GM12878 (cell line): ENCODE measurements around the gene MAGEB10. TPM values are rescaled to one million over a fixed set of nuclear protein-coding genes. Genes with fewer than 3 reads are reported as not detected.

Experiments
- ATAC-seq: fragments of 200-7000 bp; cut with Tn5 transposase; 3 replicates; pipeline ENCODE4 v1.9.1; 2020; ENCODE audit warnings: mild to moderate bottlenecking, moderate library complexity
- BruUV-seq: library from RNA; stranded (reverse); fragments of 400-500 nt; replicated peaks from 2 replicates; lab custom pipeline; 2021; lab: Mats Ljungman, UMichigan
- CTCF ChIA-PET: fragments of 300-600 bp; sonication (Branson Sonifier 250); formaldehyde crosslinking; extraction: SDS; loops from one replicate; lab custom pipeline; 2021; ENCODE audit warnings: inconsistent platforms; lab: Yijun Ruan, JAX
- POLR2A ChIA-PET: fragments of 350-600 bp; formaldehyde crosslinking; extraction: SDS; loops from one replicate; lab custom pipeline; 2021; ENCODE audit warnings: inconsistent platforms; lab: Charles Lee
- RAD21 ChIA-PET: fragments of 300-600 bp; sonication (Branson Sonifier 250); formaldehyde crosslinking; loops from one replicate; lab custom pipeline; 2023; ENCODE audit warnings: antibody characterized with exemption; ENCODE audit not compliant: unreplicated experiment; lab: Charles Lee
- SMC1A ChIA-PET: fragments of 300-600 bp; sonication (Branson Sonifier 250); formaldehyde crosslinking; loops from one replicate; lab custom pipeline; 2023; ENCODE audit not compliant: unreplicated experiment, uncharacterized antibody; lab: Charles Lee
- DNase-seq: peaks from one replicate; pipeline ENCODE4 v3.0.0-alpha.2; 2011; ENCODE audit warnings: low read depth, low spot score
- FAIRE-seq: peaks from 3 replicates; lab custom pipeline; 2011; peaks lifted over from hg19 to GRCh38; lab: Jason Lieb, UNC
- H2AFZ ChIP-seq: 2 replicates; pipeline ENCODE4 v1.6.0; 2011; ENCODE audit warnings: low read depth, low read length, control low read depth; ENCODE audit not compliant: control insufficient read depth
- H3K27ac ChIP-seq: 2 replicates; pipeline ENCODE4 v1.5.1; 2011; ENCODE audit warnings: control low read depth; ENCODE audit not compliant: control insufficient read depth, insufficient read depth
- H3K27me3 ChIP-seq, 2 experiments: replicated peaks in 1 of 2; 2 replicates each; pipeline versions ENCODE4 v1.6.0 to v1.6.1; 2011; ENCODE audit warnings: low read length in 1 of 2; ENCODE audit not compliant: control insufficient read depth in 2 of 2, insufficient read depth in 2 of 2
- H3K36me3 ChIP-seq, 2 experiments: 2 replicates each; pipeline ENCODE4 v1.5.1; 2011; ENCODE audit warnings: low read length in 1 of 2; ENCODE audit not compliant: control insufficient read depth in 2 of 2, insufficient read depth in 2 of 2
- H3K4me1 ChIP-seq: 2 replicates; pipeline ENCODE4 v1.6.1; 2011; ENCODE audit warnings: mild to moderate bottlenecking, low read length, moderate library complexity, mixed read lengths; ENCODE audit not compliant: control insufficient read depth, insufficient read depth
- H3K4me2 ChIP-seq: 2 replicates; pipeline ENCODE4 v1.6.0; 2011; ENCODE audit warnings: control low read depth; ENCODE audit not compliant: control insufficient read depth, insufficient read depth
- H3K4me3 ChIP-seq: fragments of 200-600 bp; sonication (generic); 2 replicates; pipeline ENCODE4 v1.5.1; 2016
- H3K79me2 ChIP-seq: 2 replicates; pipeline ENCODE4 v1.6.0; 2011; ENCODE audit warnings: low read length; ENCODE audit not compliant: control insufficient read depth, insufficient read depth
- H3K9ac ChIP-seq: 2 replicates; pipeline ENCODE4 v1.8.0; 2011; ENCODE audit warnings: low read length, control low read depth, mixed read lengths; ENCODE audit not compliant: control insufficient read depth, insufficient read depth
- H3K9me3 ChIP-seq: replicated peaks from 3 replicates; pipeline ENCODE4 v1.5.1; 2011; ENCODE audit warnings: mild to moderate bottlenecking, low read length; ENCODE audit not compliant: control insufficient read depth, insufficient read depth
- H4K20me1 ChIP-seq: 2 replicates; pipeline ENCODE4 v1.6.0; 2011; ENCODE audit not compliant: control insufficient read depth, insufficient read depth
- ESRRA ChIP-seq: IDR thresholded peaks from 2 replicates; pipeline ENCODE4 v1.6.1; 2012; ENCODE audit warnings: mild to moderate bottlenecking, low read length, improper control_type of control experiment
- FOXK2 ChIP-seq: fragments of 450-650 bp; IDR thresholded peaks from 2 replicates; pipeline ENCODE4 v1.6.1; 2017; ENCODE audit warnings: mild to moderate bottlenecking, moderate library complexity
- FOXM1 ChIP-seq: IDR thresholded peaks from 2 replicates; pipeline ENCODE4 v1.6.1; 2012; ENCODE audit warnings: low read depth, mild to moderate bottlenecking, inconsistent platforms, low read length, moderate library complexity
- GABPA ChIP-seq: IDR thresholded peaks from 2 replicates; pipeline ENCODE4 v1.6.1; 2014; ENCODE audit warnings: antibody characterized with exemption, low read depth, mild to moderate bottlenecking, inconsistent platforms
- HDAC2 ChIP-seq: fragments of 200-600 bp; sonication (generic); IDR thresholded peaks from 2 replicates; pipeline ENCODE4 v1.6.1; 2017
- HDAC6 ChIP-seq: fragments of 200-600 bp; sonication (generic); IDR thresholded peaks from one replicate; pipeline ENCODE4 v1.8.0; 2017; ENCODE audit warnings: antibody characterized with exemption; ENCODE audit not compliant: unreplicated experiment
- LARP7 ChIP-seq: fragments of 450-650 bp; IDR thresholded peaks from 2 replicates; pipeline ENCODE4 v1.6.1; 2017; ENCODE audit warnings: mild to moderate bottlenecking
- MTA3 ChIP-seq: IDR thresholded peaks from 2 replicates; pipeline ENCODE4 v1.6.1; 2012; ENCODE audit warnings: low read length, inconsistent platforms, borderline replicate concordance
- NFXL1 ChIP-seq: fragments of 450-650 bp; IDR thresholded peaks from 2 replicates; pipeline ENCODE4 v1.6.1; 2017; ENCODE audit warnings: antibody characterized with exemption, mild to moderate bottlenecking, borderline replicate concordance
- POLR2AphosphoS5 ChIP-seq: IDR thresholded peaks from 2 replicates; pipeline ENCODE4 v1.6.1; 2011; ENCODE audit warnings: mild to moderate bottlenecking, low read length, inconsistent platforms
- RAD51 ChIP-seq: fragments of 450-650 bp; IDR thresholded peaks from 2 replicates; pipeline ENCODE4 v1.6.1; 2016; ENCODE audit warnings: moderate library complexity, mild to moderate bottlenecking, inconsistent platforms
- SMARCA5 ChIP-seq: fragments of 450-650 bp; IDR thresholded peaks from 2 replicates; pipeline ENCODE4 v1.6.1; 2017; ENCODE audit warnings: mild to moderate bottlenecking
- SMC3 ChIP-seq: IDR thresholded peaks from 2 replicates; pipeline ENCODE4 v1.6.1; 2011; ENCODE audit warnings: low read length, improper control_type of control experiment, borderline replicate concordance
- STAT3 ChIP-seq: IDR thresholded peaks from 2 replicates; pipeline ENCODE4 v1.6.1; 2011; ENCODE audit warnings: low read depth, low read length, improper control_type of control experiment
- WRNIP1 ChIP-seq: IDR thresholded peaks from 2 replicates; pipeline ENCODE4 v1.6.1; 2011; ENCODE audit warnings: low read depth, low read length, improper control_type of control experiment, borderline replicate concordance
- ZNF217 ChIP-seq: fragments of 450-650 bp; IDR thresholded peaks from 2 replicates; pipeline ENCODE4 v1.6.1; 2017; ENCODE audit warnings: antibody characterized with exemption, mild to moderate bottlenecking
- ZSCAN29 ChIP-seq: fragments of 450-650 bp; IDR thresholded peaks from 2 replicates; pipeline ENCODE4 v1.6.1; 2017; ENCODE audit warnings: mild to moderate bottlenecking, moderate library complexity
- WGBS: methylation state at CpG from one replicate; pipeline ENCODE4 v1.1.6; 2016; ENCODE audit warnings: low lambda C conversion rate; ENCODE audit not compliant: insufficient replicate concordance, insufficient coverage; ENCODE audit errors: missing lambda C conversion rate; 5-methylcytosine and 5-hydroxymethylcytosine counted together
- in situ Hi-C: fragments of 300-500 bp; cut with MboI; formaldehyde crosslinking; loops from 9 replicates; pipeline ENCODE4 v1.14.3; 2018; ENCODE audit warnings: mixed read lengths
- intact Hi-C: fragments of 100-400 bp; cut with micrococcal nuclease; formaldehyde crosslinking; loops from one replicate; pipeline ENCODE4 v1.14.2; 2022; ENCODE audit not compliant: unreplicated experiment
- polyA plus RNA-seq, 11 experiments: library from polyadenylated mRNA; depleted of rRNA in 4 of 11; unstranded in 6 of 11; stranded (reverse) in 5 of 11; fragments of >200 nt; fragmentation: Nextera tagmentation in 4 of 11; fragmentation: Illumina TruSeq in 1 of 11; extraction: Ambion mirVana in 4 of 11; extraction: Trizol in 1 of 11; gene quantifications; 1 replicate in 1 of 11; 2 replicates in 10 of 11; pipeline versions ENCODE4 v1.2.1 to v1.2.3, GENCODE V29; 2011 to 2016; ENCODE audit warnings: inconsistent platforms in 2 of 11, missing spikeins in 2 of 11, low read depth in 1 of 11
- total RNA-seq, 4 experiments: library from RNA; depleted of rRNA in 3 of 4; stranded (reverse); fragments of >200 nt in 3 of 4; fragmentation: Illumina TruSeq in 1 of 4; extraction: Trizol in 1 of 4; gene quantifications; 2 replicates each; pipeline versions ENCODE4 v1.2.1 to v1.2.3, GENCODE V29; 2013 to 2021
- TF ChIP-seq, protein P1 (sequence below): IDR thresholded peaks from 2 replicates; pipeline ENCODE4 v1.6.1; 2011; ENCODE audit warnings: mild to moderate bottlenecking, low read depth, low read length, moderate library complexity; ENCODE audit not compliant: insufficient replicate concordance

MAGEB10 gene
- total and polyA plus RNA-seq, 10 of the 15 experiments (the other 5 are each of a cell fraction or from before 2014, with no cell fraction given), result not detected

DNA sequence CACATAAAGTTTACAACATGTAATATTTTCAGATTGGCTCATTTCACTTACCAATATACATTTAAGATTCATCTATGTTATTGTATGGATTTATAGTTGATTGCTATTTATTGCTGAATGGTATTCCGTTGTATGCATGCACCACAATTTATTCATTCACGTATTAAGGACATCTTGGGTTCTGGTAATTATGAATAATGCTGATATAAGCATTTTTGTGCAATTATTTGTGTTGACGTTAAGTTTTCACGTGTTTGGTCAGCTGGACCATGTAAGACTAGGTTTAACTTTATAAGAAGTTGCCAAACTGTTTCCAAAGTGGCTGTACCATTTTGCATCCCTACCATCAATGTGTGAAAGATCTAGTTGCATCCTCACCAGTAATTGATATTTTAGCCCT lies 35.1 kb downstream of the MAGEB10 start (continued):
- TF ChIP-seq STAT3, result no peak

GRCh38 chrX:27860337-27860736 lies 52.5 kb downstream of the MAGEB10 start:
- ChIA-PET POLR2A (no interaction called here), RAD21 (no interaction called here), CTCF (interaction anchor here (1.1 kb wide), 1 partner anchor 19 kb away, joined by 3 read pairs; no protein-coding TSS in a partner anchor), SMC1A (interaction anchor here (1.2 kb wide), 1 partner anchor 9 kb away, joined by 3 read pairs; no protein-coding TSS in a partner anchor)
- Histone ChIP-seq H3K4me3 (no peak overlapping the region), H3K9me3 (no peaks in the 10 kb centered on the region), H3K27ac (no peak overlapping the region), H2AFZ (no peak overlapping the region), H3K9ac (no peak overlapping the region), H3K4me1 (no peaks in the 10 kb centered on the region), H3K79me2 (no peaks in the 10 kb centered on the region), H3K36me3 (no peaks in the 10 kb centered on the region), H3K27me3 (no peaks in the 10 kb centered on the region), H3K4me2 (no peak overlapping the region), H4K20me1 (no peaks in the 10 kb centered on the region)
- in situ Hi-C loops, result no loop called here
- FAIRE-seq (no peak), ATAC-seq (no peak), DNase-seq (no peak)
- no TSS peak for BruUV-seq
- TF ChIP-seq ESRRA (no peak), RAD51 (no peak), SMC3 (no peak), NFXL1 (no peak), POLR2AphosphoS5 (no peak), WRNIP1 (no peak), ZNF217 (no peak), SMARCA5 (no peak)
- intact Hi-C loops, result no loop called here

- BruUV-seq, result no TSS peak
- RAD21 ChIA-PET, result no interaction called here
- H3K27me3 ChIP-seq, result no peaks in the 10 kb centered on the region
- FAIRE-seq (no peak), DNase-seq (no peak), ATAC-seq (no peak)
- no peak overlapping the region for H3K27ac ChIP-seq
- WGBS, result 92% methylated on average over 34 of the region's 35 CpGs
- no peak overlapping the region for H3K4me2 ChIP-seq
- H3K4me1 ChIP-seq, result no peaks in the 10 kb centered on the region
- intact Hi-C loops (no loop called here), in situ Hi-C loops (no loop called here)
- no peak overlapping the region for H2AFZ ChIP-seq
- no peaks in the 10 kb centered on the region for H4K20me1 ChIP-seq
- H3K9ac ChIP-seq, result no peak overlapping the region
- no peaks in the 10 kb centered on the region for H3K36me3 ChIP-seq
- CTCF ChIA-PET, result no interaction called here
- H3K79me2 ChIP-seq, result no peaks in the 10 kb centered on the region
- H3K4me3 ChIP-seq, result no peak overlapping the region
- H3K9me3 ChIP-seq, result no peaks in the 10 kb centered on the region
- POLR2A ChIA-PET, result no interaction called here
- SMC1A ChIA-PET, result no interaction called here
- TF ChIP-seq ESRRA (no peak), HDAC6 (no peak), FOXK2 (no peak), ZSCAN29 (no peak), LARP7 (no peak), HDAC2 (no peak), GABPA (no peak), FOXM1 (no peak), MTA3 (no peak)
- TF ChIP-seq, protein P1, sequence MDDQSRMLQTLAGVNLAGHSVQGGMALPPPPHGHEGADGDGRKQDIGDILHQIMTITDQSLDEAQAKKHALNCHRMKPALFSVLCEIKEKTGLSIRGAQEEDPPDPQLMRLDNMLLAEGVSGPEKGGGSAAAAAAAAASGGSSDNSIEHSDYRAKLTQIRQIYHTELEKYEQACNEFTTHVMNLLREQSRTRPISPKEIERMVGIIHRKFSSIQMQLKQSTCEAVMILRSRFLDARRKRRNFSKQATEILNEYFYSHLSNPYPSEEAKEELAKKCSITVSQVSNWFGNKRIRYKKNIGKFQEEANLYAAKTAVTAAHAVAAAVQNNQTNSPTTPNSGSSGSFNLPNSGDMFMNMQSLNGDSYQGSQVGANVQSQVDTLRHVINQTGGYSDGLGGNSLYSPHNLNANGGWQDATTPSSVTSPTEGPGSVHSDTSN, result no peak
Observed at GRCh38 chrX:27863809-27864208, 56.0 kb downstream of the MAGEB10 start.
